ENCODE data around the gene ADCY6. TPM values are rescaled to one million over a fixed set of nuclear protein-coding genes. Genes with fewer than 3 reads are reported as not detected.

The ADCY6 gene
- total RNA-seq, 2 donors from 2014 or later: 102 to 109 TPM

DNA sequence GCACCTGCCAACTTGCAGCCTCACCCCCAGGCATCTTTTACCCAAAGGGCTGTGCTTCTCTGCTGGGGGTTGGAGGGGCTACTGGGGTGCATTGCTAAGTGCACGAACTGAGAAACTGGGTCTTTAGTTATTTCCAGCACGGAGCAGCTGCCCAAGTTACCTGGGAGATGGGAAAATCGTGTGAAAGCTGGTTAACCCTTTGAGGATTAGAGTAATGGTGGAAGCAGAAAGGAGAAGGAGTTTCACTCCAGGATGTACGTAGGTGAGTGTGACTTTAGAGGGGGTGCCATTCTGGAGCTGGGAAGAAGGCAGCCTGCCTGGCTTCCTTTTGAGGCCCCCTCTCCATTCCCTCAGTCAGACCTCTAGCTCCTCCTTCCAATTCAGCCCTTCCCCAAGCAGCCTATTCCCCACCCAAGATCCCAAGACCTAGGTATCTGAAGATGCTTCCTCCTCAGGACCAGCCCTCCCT, 1.0 kb upstream of the ADCY6 start:
- Histone ChIP-seq H3K4me1 (ENCODE audit: control insufficient read depth in 1 of 2, low read depth in 2 of 2) (peaks cover 13 to 29% of the 10 kb centered on the region in 2 donors), H3K9me3 (no peaks in the 10 kb centered on the region), H3K27ac (peak overlapping the region; percentile 96 to 97), H3K4me3 (peak overlapping the region; percentile 89), H3K27me3 (replicated peaks; ENCODE audit: insufficient read depth) (no peaks in the 10 kb centered on the region), H3K36me3 (no peaks in the 10 kb centered on the region)
- no peak for TF ChIP-seq CTCF (IDR thresholded peaks at IDR 0.05)
- DNase-seq (ENCODE audit: low spot score) (no peak), ATAC-seq (ENCODE audit: insufficient number of reproducible peaks, low FRiP score, low read depth) (no peak)

DNA sequence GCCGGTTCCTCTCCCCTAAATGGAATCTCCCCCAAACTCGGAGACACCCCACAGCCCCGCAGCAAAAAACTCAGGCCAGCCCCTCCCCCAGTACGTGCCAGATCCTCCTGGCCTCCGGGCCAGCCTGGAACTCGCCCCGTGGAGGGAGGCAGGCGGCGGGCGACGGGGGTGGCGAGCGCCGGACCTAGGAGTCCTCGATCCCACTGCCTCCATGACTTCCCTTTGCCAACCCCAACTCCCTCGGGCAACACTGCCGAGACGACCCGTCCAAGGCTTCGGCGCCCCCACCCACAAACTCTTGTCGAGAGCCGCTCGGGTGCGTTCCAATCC, 400 bp downstream of the ADCY6 start:
- no peaks in the 10 kb centered on the region for H3K27me3 ChIP-seq (replicated peaks; ENCODE audit: insufficient read depth)
- H3K27ac ChIP-seq: peak overlapping the region; percentile 96 to 97
- no peak for DNase-seq (ENCODE audit: low spot score)
- peak overlapping the region; percentile 89 for H3K4me3 ChIP-seq
- H3K4me1 ChIP-seq (ENCODE audit: control insufficient read depth in 1 of 2, low read depth in 2 of 2): peaks cover 13 to 42% of the 10 kb centered on the region in 2 donors
- no peaks in the 10 kb centered on the region for H3K9me3 ChIP-seq
- no peaks in the 10 kb centered on the region for H3K36me3 ChIP-seq
- ATAC-seq (ENCODE audit: insufficient number of reproducible peaks, low FRiP score, low read depth): no peak
- no peak for TF ChIP-seq CTCF (IDR thresholded peaks at IDR 0.05)

DNA sequence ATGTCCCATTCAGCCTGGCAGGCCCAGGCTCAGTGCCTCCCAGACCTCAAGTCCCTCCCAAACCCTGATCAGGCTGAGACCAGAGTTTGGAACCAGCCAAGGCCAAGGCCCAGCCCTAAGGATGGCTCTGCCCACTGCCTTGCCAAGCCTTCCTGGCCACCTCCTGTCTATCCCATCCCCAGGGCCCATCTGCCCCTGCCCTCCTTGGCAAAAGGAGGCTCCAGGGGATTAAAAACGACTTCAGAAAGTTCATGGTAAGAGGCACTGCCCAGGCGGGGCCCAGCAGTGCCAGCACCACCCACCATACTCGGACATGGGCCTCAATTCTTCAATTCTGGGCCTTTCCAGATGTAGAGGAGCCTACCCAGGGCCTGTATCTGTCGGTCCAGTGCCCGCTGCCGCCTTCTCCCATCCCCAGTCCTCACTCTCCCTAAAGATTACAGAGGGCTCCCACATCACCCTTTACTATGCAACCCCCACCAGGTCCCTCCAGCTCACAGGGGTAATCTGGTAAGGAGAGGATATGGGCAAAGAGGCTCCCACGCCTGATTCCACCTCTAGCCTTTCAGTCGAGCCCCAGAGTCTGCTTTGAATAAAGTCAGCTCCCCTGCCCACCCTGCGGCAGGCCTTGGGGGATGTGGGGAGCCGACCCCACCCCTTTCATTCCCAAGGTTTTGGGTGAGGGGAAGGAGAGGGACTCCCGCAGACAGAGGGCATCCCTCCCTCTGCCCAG, 932 bp downstream of the ADCY6 start:
- no peak for TF ChIP-seq CTCF (IDR thresholded peaks at IDR 0.05)
- Histone ChIP-seq H3K4me1 (ENCODE audit: control insufficient read depth in 1 of 2, low read depth in 2 of 2) (peaks cover 13 to 47% of the 10 kb centered on the region in 2 donors), H3K4me3 (peak overlapping the region; percentile 89), H3K27me3 (replicated peaks; ENCODE audit: insufficient read depth) (no peaks in the 10 kb centered on the region), H3K36me3 (peaks cover 3% of the 10 kb centered on the region), H3K9me3 (no peaks in the 10 kb centered on the region), H3K27ac (peak overlapping the region; percentile 96 to 97)
- DNase-seq (ENCODE audit: low spot score) (no peak), ATAC-seq (ENCODE audit: insufficient number of reproducible peaks, low FRiP score, low read depth) (no peak)

GRCh38 chr12:48786591-48787544, 2.0 kb downstream of the ADCY6 start:
- DNase-seq (ENCODE audit: low spot score): no peak
- TF ChIP-seq CTCF (IDR thresholded peaks at IDR 0.05): no peak
- H3K36me3 ChIP-seq: peaks cover 11% of the 10 kb centered on the region
- no peaks in the 10 kb centered on the region for H3K27me3 ChIP-seq (replicated peaks; ENCODE audit: insufficient read depth)
- no peaks in the 10 kb centered on the region for H3K9me3 ChIP-seq
- no peak for ATAC-seq (ENCODE audit: insufficient number of reproducible peaks, low FRiP score, low read depth)
- peaks cover 19 to 58% of the 10 kb centered on the region in 2 donors for H3K4me1 ChIP-seq (ENCODE audit: control insufficient read depth in 1 of 2, low read depth in 2 of 2)
- H3K27ac ChIP-seq: peak overlapping the region; percentile 96 to 97
- H3K4me3 ChIP-seq: peak overlapping the region; percentile 89

- Histone ChIP-seq H3K4me1 (ENCODE audit: control insufficient read depth in 1 of 2, low read depth in 2 of 2) (peaks cover 38 to 85% of the 10 kb centered on the region in 2 donors), H3K4me3 (no peak overlapping the region), H3K27me3 (replicated peaks; ENCODE audit: insufficient read depth) (no peaks in the 10 kb centered on the region), H3K36me3 (peaks cover 11% of the 10 kb centered on the region), H3K9me3 (no peaks in the 10 kb centered on the region), H3K27ac (no peak overlapping the region)
- no peak for TF ChIP-seq CTCF (IDR thresholded peaks at IDR 0.05)
- DNase-seq (ENCODE audit: low spot score): no peak
- no peak for ATAC-seq (ENCODE audit: insufficient number of reproducible peaks, low FRiP score, low read depth)
Observed at GRCh38 chr12:48783432-48783831, 5.5 kb downstream of the ADCY6 start.
